H9 (cell line): ENCODE results near the gene VAMP2. TPM values are rescaled to one million over a fixed set of nuclear protein-coding genes. Genes with fewer than 3 reads are reported as not detected.

Experiments
- DNase-seq: peaks from one replicate; pipeline ENCODE4 v3.0.0-alpha.2; 2017
- H2AFZ ChIP-seq: one replicate; pipeline ENCODE4 v1.6.1; 2013; ENCODE audit warnings: mild to moderate bottlenecking, low read length, control low read depth, moderate library complexity
- H2AK5ac ChIP-seq: 2 replicates; pipeline ENCODE4 v1.6.1; 2013; ENCODE audit warnings: low read length, control low read depth, mixed read lengths; ENCODE audit not compliant: insufficient read length
- H2BK120ac ChIP-seq: one replicate; pipeline ENCODE4 v1.6.1; 2013; ENCODE audit warnings: low read depth, mild to moderate bottlenecking, low read length, control low read depth, inconsistent platforms; ENCODE audit not compliant: poor library complexity, severe bottlenecking
- H2BK12ac ChIP-seq: 2 replicates; pipeline ENCODE4 v1.6.1; 2013; ENCODE audit warnings: low read length, control low read depth, mixed read lengths, low read depth; ENCODE audit not compliant: insufficient read length
- H2BK15ac ChIP-seq: 2 replicates; pipeline ENCODE4 v1.6.1; 2013; ENCODE audit warnings: low read depth, low read length, control low read depth
- H2BK20ac ChIP-seq: one replicate; pipeline ENCODE4 v1.6.1; 2013; ENCODE audit warnings: low read depth, mild to moderate bottlenecking, low read length, control low read depth, inconsistent platforms; ENCODE audit not compliant: poor library complexity, severe bottlenecking
- H2BK5ac ChIP-seq: 2 replicates; pipeline ENCODE4 v1.6.1; 2013; ENCODE audit warnings: low read length, control low read depth, mixed read lengths; ENCODE audit not compliant: insufficient read length
- H3K14ac ChIP-seq: 2 replicates; pipeline ENCODE4 v1.6.1; 2013; ENCODE audit warnings: low read length, control low read depth; ENCODE audit not compliant: insufficient read depth
- H3K18ac ChIP-seq: 2 replicates; pipeline ENCODE4 v1.6.1; 2013; ENCODE audit warnings: low read depth, mild to moderate bottlenecking, mixed read lengths, low read length, control low read depth; ENCODE audit not compliant: insufficient read length
- H3K23ac ChIP-seq: 2 replicates; pipeline ENCODE4 v1.6.1; 2013; ENCODE audit warnings: low read length, control low read depth, mixed read lengths, low read depth; ENCODE audit not compliant: insufficient read length
- H3K23me2 ChIP-seq: 2 replicates; pipeline ENCODE4 v1.6.1; 2013; ENCODE audit warnings: low read depth, mild to moderate bottlenecking, mixed read lengths, low read length, control low read depth; ENCODE audit not compliant: insufficient read length, poor library complexity, severe bottlenecking
- H3K27ac ChIP-seq: 2 replicates; pipeline ENCODE4 v1.5.1; 2013; ENCODE audit warnings: low read length, control low read depth, mixed read lengths, low read depth; ENCODE audit not compliant: insufficient read length
- H3K27me3 ChIP-seq: 2 replicates; pipeline ENCODE4 v1.6.1; 2013; ENCODE audit warnings: low read length, control low read depth, inconsistent platforms; ENCODE audit not compliant: insufficient read depth
- H3K4ac ChIP-seq: 2 replicates; pipeline ENCODE4 v1.6.1; 2013; ENCODE audit warnings: low read depth, mild to moderate bottlenecking, control low read depth, inconsistent platforms, low read length, moderate library complexity
- H3K4me1 ChIP-seq: 2 replicates; pipeline ENCODE4 v1.6.1; 2013; ENCODE audit warnings: low read length, control low read depth, inconsistent platforms; ENCODE audit not compliant: insufficient read depth
- H3K4me2 ChIP-seq: 2 replicates; pipeline ENCODE4 v1.6.1; 2013; ENCODE audit warnings: low read length, control low read depth, mixed read lengths; ENCODE audit not compliant: insufficient read length, insufficient read depth
- H3K56ac ChIP-seq: 2 replicates; pipeline ENCODE4 v1.6.1; 2013; ENCODE audit warnings: low read depth, mild to moderate bottlenecking, mixed read lengths, low read length, control low read depth; ENCODE audit not compliant: insufficient read length
- H3K79me1 ChIP-seq: 2 replicates; pipeline ENCODE4 v1.6.1; 2013; ENCODE audit warnings: low read depth, mild to moderate bottlenecking, moderate library complexity, low read length, control low read depth, inconsistent platforms; ENCODE audit not compliant: insufficient read depth, poor library complexity, severe bottlenecking
- H3K79me2 ChIP-seq: 2 replicates; pipeline ENCODE4 v1.6.1; 2013; ENCODE audit warnings: low read length, control low read depth, inconsistent platforms; ENCODE audit not compliant: insufficient read depth
- H3K9ac ChIP-seq: 2 replicates; pipeline ENCODE4 v1.6.1; 2013; ENCODE audit warnings: low read length, control low read depth, mixed read lengths; ENCODE audit not compliant: insufficient read length; ENCODE audit errors: extremely low read depth
- H3K9me3 ChIP-seq: one replicate; pipeline ENCODE4 v1.6.1; 2013; ENCODE audit warnings: low read depth, low read length, inconsistent platforms; ENCODE audit not compliant: control insufficient read depth
- H3T11ph ChIP-seq: one replicate; pipeline ENCODE4 v1.6.1; 2013; ENCODE audit warnings: mild to moderate bottlenecking, low read length, control low read depth, inconsistent platforms
- H4K20me1 ChIP-seq: one replicate; pipeline ENCODE4 v1.6.1; 2013; ENCODE audit not compliant: control insufficient read depth, insufficient read length, insufficient read depth
- H4K5ac ChIP-seq: 2 replicates; pipeline ENCODE4 v1.6.1; 2013; ENCODE audit warnings: low read depth, mild to moderate bottlenecking, mixed read lengths, low read length, control low read depth; ENCODE audit not compliant: insufficient read length
- H4K8ac ChIP-seq: replicated peaks from 2 replicates; pipeline ENCODE4 v1.6.1; 2013; ENCODE audit warnings: low read length, control low read depth, mixed read lengths, low read depth; ENCODE audit not compliant: insufficient read length
- H4K91ac ChIP-seq: 2 replicates; pipeline ENCODE4 v1.6.1; 2013; ENCODE audit warnings: low read depth, mild to moderate bottlenecking, moderate library complexity, mixed read lengths, low read length, control low read depth; ENCODE audit not compliant: insufficient read length
- H3K27ac Mint-ChIP-seq, 3 experiments: 2 replicates in 2 of 3; 3 replicates in 1 of 3; pipeline ENCODE4 v1.8.0; 2020 to 2021; ENCODE audit warnings: mixed read lengths in 3 of 3, mild to moderate bottlenecking in 1 of 3, moderate library complexity in 1 of 3
- H3K27me3 Mint-ChIP-seq: 2 replicates; pipeline ENCODE4 v1.8.0; 2021; ENCODE audit warnings: low read depth, mild to moderate bottlenecking, moderate library complexity, mixed read lengths
- H3K36me3 Mint-ChIP-seq, 3 experiments: 2 replicates in 2 of 3; 3 replicates in 1 of 3; pipeline ENCODE4 v1.8.0; 2020 to 2021; ENCODE audit warnings: low read depth in 3 of 3, mixed read lengths in 3 of 3; ENCODE audit not compliant: insufficient read depth in 1 of 3
- H3K4me1 Mint-ChIP-seq, 2 experiments: 2 replicates each; pipeline ENCODE4 v1.8.0; 2020; ENCODE audit warnings: mixed read lengths in 2 of 2
- H3K4me3 Mint-ChIP-seq, 2 experiments: 2 replicates in 1 of 2; 3 replicates in 1 of 2; pipeline ENCODE4 v1.8.0; 2020 to 2021; ENCODE audit warnings: mild to moderate bottlenecking in 2 of 2, mixed read lengths in 2 of 2, moderate library complexity in 1 of 2
- H3K9me3 Mint-ChIP-seq, 2 experiments: 2 replicates in 1 of 2; 3 replicates in 1 of 2; pipeline ENCODE4 v1.8.0; 2020; ENCODE audit warnings: mild to moderate bottlenecking in 2 of 2, mixed read lengths in 2 of 2, moderate library complexity in 1 of 2
- CTCF ChIP-seq: fragments of 200-600 bp; sonication (generic); conservative IDR thresholded peaks from 3 replicates; pipeline ENCODE4 v1.8.0; 2021; ENCODE audit warnings: antibody characterized with exemption, mild to moderate bottlenecking
- WGBS: extraction: QIAGEN DNeasy Blood & Tissue Kit; methylation state at CpG from one replicate; pipeline ENCODE4 v1.1.7; 2013; ENCODE audit warnings: missing lambda C conversion rate, low lambda C conversion rate, mixed read lengths; ENCODE audit not compliant: insufficient read length; ENCODE audit errors: extremely low coverage; 5-methylcytosine and 5-hydroxymethylcytosine counted together
- total RNA-seq: library from RNA; stranded (reverse); gene quantifications from 2 replicates; pipeline ENCODE4 v1.2.1, GENCODE V29; 2021

VAMP2 gene
- total RNA-seq, 1 experiment from 2014 or later: 22.8 TPM

- H2BK15ac ChIP-seq: no peak overlapping the region
- no peak overlapping the region for H3K56ac ChIP-seq
- no peak overlapping the region for H2BK20ac ChIP-seq
- H2BK12ac ChIP-seq: no peak overlapping the region
- no peak overlapping the region for H2BK5ac ChIP-seq
- no peak overlapping the region for H4K91ac ChIP-seq
- TF ChIP-seq CTCF: no peak
- no peak overlapping the region for H2AK5ac ChIP-seq
- no peak overlapping the region for H3K4ac ChIP-seq
- no peak overlapping the region for H4K5ac ChIP-seq
- no CpG with 5 or more reads among the region's 12 CpGs for WGBS
- no peak overlapping the region for H4K8ac ChIP-seq
- no peak overlapping the region; a peak in 3 of 5 replicates for H3K4me3 Mint-ChIP-seq
- no peak overlapping the region for H3K23ac ChIP-seq
- H3K27me3 Mint-ChIP-seq: peaks cover 28% of the 10 kb centered on the region
- no peaks in the 10 kb centered on the region for H3K9me3 Mint-ChIP-seq
- H3K14ac ChIP-seq: no peak overlapping the region
- H3K36me3 Mint-ChIP-seq: no peaks in the 10 kb centered on the region
- H3K23me2 ChIP-seq: peaks cover 5% of the 10 kb centered on the region
- no peak overlapping the region for H3K4me2 ChIP-seq
- peak overlapping the region in 1 of 3 experiments; percentile 62; a peak in 1 of 7 replicates for H3K27ac Mint-ChIP-seq
- peak overlapping the region; percentile 6 for H3K18ac ChIP-seq
- H2AFZ ChIP-seq: no peak overlapping the region
- peaks cover 5 to 20% of the 10 kb centered on the region in 2 experiments for H3K4me1 Mint-ChIP-seq
- H3K27me3 ChIP-seq: no peaks in the 10 kb centered on the region; the same call in 1 of the 2 replicates
- H3K9ac ChIP-seq: no peak overlapping the region
- H3T11ph ChIP-seq: no peak overlapping the region
- no peaks in the 10 kb centered on the region for H4K20me1 ChIP-seq
- H3K79me1 ChIP-seq: no peaks in the 10 kb centered on the region
- H3K4me1 ChIP-seq: no peaks in the 10 kb centered on the region
- no peaks in the 10 kb centered on the region for H3K9me3 ChIP-seq
- H3K27ac ChIP-seq: no peak overlapping the region
- DNase-seq: peak; percentile 85
- no peaks in the 10 kb centered on the region for H3K79me2 ChIP-seq
- H2BK120ac ChIP-seq: no peak overlapping the region
Observed at GRCh38 chr17:8133399-8133798, 29.3 kb downstream of the VAMP2 start.
